PC-3 (cell line): ENCODE results near the gene ANTXR1.

Experiments used
- CTCF ChIP-seq: fragments of 300-600 bp; sonication (generic); conservative IDR thresholded peaks from 2 replicates; pipeline ENCODE4 v1.5.1; 2017; ENCODE audit warnings: antibody characterized with exemption, low read depth, mild to moderate bottlenecking, low read length
- EZH2 ChIP-seq: fragments of 300-600 bp; sonication (generic); IDR thresholded peaks from one replicate; pipeline ENCODE4 v1.6.1; 2017; ENCODE audit warnings: antibody characterized with exemption, mild to moderate bottlenecking, low read length; ENCODE audit not compliant: unreplicated experiment

- TF ChIP-seq CTCF (no peak), EZH2 (no peak)
These were observed 13.9 kb downstream of the ANTXR1 start for GRCh38 chr2:69026691-69027459.
